Naive thymus-derived CD4-positive, alpha-beta T cell (primary cell): ENCODE data around the gene NFATC3. TPM values are rescaled to one million over a fixed set of nuclear protein-coding genes. Genes with fewer than 3 reads are reported as not detected.
A peak's percentile ranks its signal among the peaks of the same experiment; 100 is the strongest.

Experiments
- ATAC-seq: fragments of 150-1000 bp; cut with Tn5 transposase; 2 replicates; pipeline ENCODE4 v1.10.0; 2021; ENCODE audit warnings: mild to moderate bottlenecking, moderate library complexity
- CTCF ChIA-PET: fragments of 350-600 bp; sonication (Branson Sonifier 250); formaldehyde crosslinking; loops from one replicate; lab custom pipeline; 2021; ENCODE audit warnings: antibody characterized with exemption; lab: Charles Lee
- POLR2A ChIA-PET: fragments of 350-600 bp; sonication (Branson Sonifier 250); formaldehyde crosslinking; loops from one replicate; lab custom pipeline; 2021; ENCODE audit warnings: antibody characterized with exemption, inconsistent platforms; lab: Charles Lee
- DNase-seq, 9 donors: peaks; one replicate each; pipeline versions ENCODE4 v3.0.0 to v3.0.0-alpha.2; 2020 to 2022; ENCODE audit warnings: mixed read lengths in 1 of 9
- H3K27ac ChIP-seq: one replicate; pipeline ENCODE4 v1.7.0; 2013; ENCODE audit warnings: mild to moderate bottlenecking, low read depth, low read length, moderate library complexity
- H3K27me3 ChIP-seq, 2 donors: one replicate each; pipeline ENCODE4 v1.7.0; 2013; ENCODE audit warnings: low read length in 2 of 2, mild to moderate bottlenecking in 2 of 2, moderate library complexity in 2 of 2; ENCODE audit not compliant: control insufficient read depth in 2 of 2, insufficient read depth in 2 of 2
- H3K36me3 ChIP-seq, 3 experiments: 1 replicate in 2 of 3; 2 replicates in 1 of 3; pipeline ENCODE4 v1.7.0; 2013; ENCODE audit warnings: low read length in 3 of 3, mild to moderate bottlenecking in 3 of 3, moderate library complexity in 1 of 3; ENCODE audit not compliant: insufficient read depth in 3 of 3, control insufficient read depth in 2 of 3
- H3K4me1 ChIP-seq, 2 donors: one replicate each; pipeline ENCODE4 v1.7.0; 2013; ENCODE audit warnings: low read length in 2 of 2, mild to moderate bottlenecking in 2 of 2, moderate library complexity in 1 of 2; ENCODE audit not compliant: control insufficient read depth in 2 of 2, insufficient read depth in 2 of 2
- H3K4me3 ChIP-seq: 2 replicates; pipeline ENCODE4 v1.7.0; 2013; ENCODE audit warnings: mild to moderate bottlenecking, low read length
- H3K9me3 ChIP-seq, 3 experiments: 1 replicate in 2 of 3; 2 replicates in 1 of 3; pipeline ENCODE4 v1.7.0; 2013; ENCODE audit warnings: low read length in 3 of 3; ENCODE audit not compliant: control insufficient read depth in 2 of 3
- H3K27ac Mint-ChIP-seq, 9 donors: one replicate each; pipeline ENCODE4 v1.8.0; 2020 to 2022; ENCODE audit warnings: mixed read lengths in 9 of 9, mild to moderate bottlenecking in 8 of 9, moderate library complexity in 5 of 9, inconsistent platforms in 2 of 9
- H3K27me3 Mint-ChIP-seq, 5 donors: one replicate each; pipeline ENCODE4 v1.8.0; 2021 to 2022; ENCODE audit warnings: mixed read lengths in 5 of 5, mild to moderate bottlenecking in 1 of 5
- H3K36me3 Mint-ChIP-seq, 5 donors: one replicate each; pipeline ENCODE4 v1.8.0; 2020 to 2022; ENCODE audit warnings: mixed read lengths in 5 of 5, mild to moderate bottlenecking in 3 of 5, inconsistent platforms in 1 of 5
- H3K4me1 Mint-ChIP-seq, 7 donors: one replicate each; pipeline ENCODE4 v1.8.0; 2020 to 2022; ENCODE audit warnings: mixed read lengths in 7 of 7, mild to moderate bottlenecking in 3 of 7, inconsistent platforms in 1 of 7
- H3K4me3 Mint-ChIP-seq, 10 donors: one replicate each; pipeline ENCODE4 v1.8.0; 2020 to 2022; ENCODE audit warnings: mild to moderate bottlenecking in 10 of 10, mixed read lengths in 10 of 10, moderate library complexity in 6 of 10, inconsistent platforms in 2 of 10
- H3K9me3 Mint-ChIP-seq, 11 donors: one replicate each; pipeline ENCODE4 v1.8.0; 2020 to 2022; ENCODE audit warnings: mixed read lengths in 11 of 11, mild to moderate bottlenecking in 4 of 11, inconsistent platforms in 1 of 11, moderate library complexity in 1 of 11
- intact Hi-C, 2 donors: fragments of 100-400 bp; cut with micrococcal nuclease; formaldehyde crosslinking; loops; one replicate each; pipeline ENCODE4 v1.15.1; 2023
- polyA plus RNA-seq, 2 donors: library from polyadenylated mRNA; unstranded; fragments of 300-500 nt; fragmentation: Illumina TruSeq; gene quantifications; one replicate each; pipeline ENCODE4 v1.2.3, GENCODE V29; 2021
- total RNA-seq, 6 experiments: library from RNA in 5 of 6; stranded (reverse) in 5 of 6; gene quantifications; 1 replicate in 5 of 6; 2 replicates in 1 of 6; pipeline ENCODE4 v1.2.3 and lab custom pipeline; 2021 to 2026

The NFATC3 gene
- total and polyA plus RNA-seq, 7 experiments from 2014 or later: 75.8 to 151 (median 121) TPM

DNA sequence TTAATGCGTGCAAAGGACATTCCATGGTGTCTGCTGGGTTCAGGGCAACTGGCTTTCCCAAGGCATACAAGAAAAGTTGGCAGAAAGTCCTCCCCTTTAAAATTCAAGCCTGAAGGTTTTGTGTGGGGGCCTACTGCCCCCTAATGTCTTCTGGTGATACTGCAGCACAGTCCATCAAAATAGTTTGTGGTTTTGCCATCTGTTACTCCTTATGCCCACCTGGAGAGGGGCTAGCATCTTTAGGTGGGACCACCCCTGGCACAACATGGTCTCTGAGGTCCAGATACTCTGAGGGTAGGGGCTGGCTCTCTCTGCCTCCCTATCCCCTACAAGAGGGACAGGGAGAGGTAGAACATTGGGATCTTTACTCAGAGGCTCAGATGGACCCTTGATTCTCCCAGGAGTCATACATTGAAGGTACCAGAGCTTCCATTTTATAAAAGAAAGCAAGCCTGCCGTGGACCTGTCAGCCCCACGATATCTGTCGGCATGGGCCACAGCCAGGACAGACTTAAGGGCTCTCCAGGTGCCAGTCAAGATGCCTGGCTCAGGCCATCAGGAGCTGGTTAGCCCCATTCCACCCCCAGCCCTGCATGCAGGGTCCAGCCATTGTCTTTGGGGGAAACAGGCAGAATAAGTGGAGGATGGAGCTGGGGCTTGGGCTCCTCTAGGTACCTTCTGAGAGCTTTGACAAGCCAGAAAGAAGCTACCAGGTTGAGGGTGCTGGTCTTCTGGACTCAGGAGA, 144.4 kb downstream of the NFATC3 start:
- Mint-ChIP-seq H3K9me3 (no peaks in the 10 kb centered on the region), H3K27ac (peak overlapping the region; percentile 63 to 90 (median 77)), H3K4me1 (peaks cover 18 to 53% (median 47%) of the 10 kb centered on the region in 7 donors), H3K4me3 (peak overlapping the region in 1 of 10 donors; percentile 29), H3K27me3 (no peaks in the 10 kb centered on the region), H3K36me3 (peaks cover 0 to 12% (median 4%) of the 10 kb centered on the region in 5 donors)
- Histone ChIP-seq H3K9me3 (no peaks in the 10 kb centered on the region), H3K36me3 (peaks cover 0 to 20% (median 0%) of the 10 kb centered on the region in 3 experiments), H3K27me3 (no peaks in the 10 kb centered on the region), H3K27ac (no peak overlapping the region), H3K4me1 (peaks cover 0 to 21% of the 10 kb centered on the region in 2 donors), H3K4me3 (no peak overlapping the region)
- ChIA-PET POLR2A (interaction anchor here (0.6 to 1.1 kb wide), 4 partner anchors 13 to 399 kb away, joined by 3 to 6 read pairs (median 4); no protein-coding TSS in a partner anchor), CTCF (interaction anchor here (0.8 to 3.2 kb wide), 6 partner anchors 12 to 343 kb away, joined by 3 to 30 read pairs (median 4); no protein-coding TSS in a partner anchor)
- intact Hi-C loops: loop anchor here (1.0 to 10.0 kb wide), 12 partner anchors 18 to 565 kb away; partner anchors contain the start of genes ACD (in 1 of the 2), C16orf86 (in 1 of the 2), ENKD1 (in 1 of the 2) and NFATC3 (in 1 of the 2)
- peak in 6 of 9 donors; percentile 44 to 64 (median 58) for DNase-seq
- ATAC-seq: peak; percentile 61

- Histone ChIP-seq H3K27ac (no peak overlapping the region), H3K9me3 (no peaks in the 10 kb centered on the region), H3K4me3 (no peak overlapping the region), H3K27me3 (no peaks in the 10 kb centered on the region), H3K36me3 (peaks cover 0 to 20% (median 0%) of the 10 kb centered on the region in 3 experiments), H3K4me1 (peaks cover 0 to 21% of the 10 kb centered on the region in 2 donors)
- ChIA-PET POLR2A (interaction anchor here (1.1 kb wide), 3 partner anchors 12 to 400 kb away, joined by 3 to 4 read pairs (median 3); no protein-coding TSS in a partner anchor), CTCF (interaction anchor here (0.8 to 3.2 kb wide), 6 partner anchors 11 to 343 kb away, joined by 3 to 30 read pairs (median 4); no protein-coding TSS in a partner anchor)
- no peaks in the 10 kb centered on the region for H3K27me3 Mint-ChIP-seq
- no peaks in the 10 kb centered on the region for H3K9me3 Mint-ChIP-seq
- H3K4me3 Mint-ChIP-seq: no peak overlapping the region
- H3K27ac Mint-ChIP-seq: peak overlapping the region in 1 of 9 donors; percentile 48
- peaks cover 0 to 11% (median 4%) of the 10 kb centered on the region in 5 donors for H3K36me3 Mint-ChIP-seq
- ATAC-seq (no peak), DNase-seq (no peak)
- H3K4me1 Mint-ChIP-seq: peaks cover 19 to 55% (median 48%) of the 10 kb centered on the region in 7 donors
- intact Hi-C loops: loop anchor here in 1 of 2 donors (10.0 kb wide), 1 partner anchor 565 kb away; the partner anchor contains the start of genes ACD, C16orf86, ENKD1 and PARD6A
Observed at GRCh38 chr16:68230176-68230571, 145.0 kb downstream of the NFATC3 start.

GRCh38 chr16:68230956-68231355, 145.8 kb downstream of the NFATC3 start:
- Histone ChIP-seq H3K9me3 (no peaks in the 10 kb centered on the region), H3K4me3 (no peak overlapping the region), H3K27ac (no peak overlapping the region), H3K27me3 (no peaks in the 10 kb centered on the region), H3K36me3 (peaks cover 0 to 20% (median 0%) of the 10 kb centered on the region in 3 experiments), H3K4me1 (peaks cover 0 to 21% of the 10 kb centered on the region in 2 donors)
- ChIA-PET POLR2A (interaction anchor here (1.0 kb wide), 1 partner anchor 232 kb away, joined by 3 read pairs; the partner anchor contains the start of gene DPEP2), CTCF (interaction anchor here (0.7 to 1.4 kb wide), 2 partner anchors 52 to 166 kb away, joined by 3 to 4 read pairs; no protein-coding TSS in a partner anchor)
- H3K9me3 Mint-ChIP-seq: no peaks in the 10 kb centered on the region
- H3K27me3 Mint-ChIP-seq: no peaks in the 10 kb centered on the region
- intact Hi-C loops: loop anchor here in 1 of 2 donors (10.0 kb wide), 1 partner anchor 566 kb away; the partner anchor contains the start of genes ACD, C16orf86, ENKD1 and PARD6A
- peaks cover 0 to 8% (median 4%) of the 10 kb centered on the region in 5 donors for H3K36me3 Mint-ChIP-seq
- no peak overlapping the region for H3K4me3 Mint-ChIP-seq
- H3K27ac Mint-ChIP-seq: peak overlapping the region in 3 of 9 donors; percentile 36 to 60 (median 48)
- no peak for ATAC-seq
- peaks cover 13 to 47% (median 41%) of the 10 kb centered on the region in 7 donors for H3K4me1 Mint-ChIP-seq
- no peak for DNase-seq

DNA sequence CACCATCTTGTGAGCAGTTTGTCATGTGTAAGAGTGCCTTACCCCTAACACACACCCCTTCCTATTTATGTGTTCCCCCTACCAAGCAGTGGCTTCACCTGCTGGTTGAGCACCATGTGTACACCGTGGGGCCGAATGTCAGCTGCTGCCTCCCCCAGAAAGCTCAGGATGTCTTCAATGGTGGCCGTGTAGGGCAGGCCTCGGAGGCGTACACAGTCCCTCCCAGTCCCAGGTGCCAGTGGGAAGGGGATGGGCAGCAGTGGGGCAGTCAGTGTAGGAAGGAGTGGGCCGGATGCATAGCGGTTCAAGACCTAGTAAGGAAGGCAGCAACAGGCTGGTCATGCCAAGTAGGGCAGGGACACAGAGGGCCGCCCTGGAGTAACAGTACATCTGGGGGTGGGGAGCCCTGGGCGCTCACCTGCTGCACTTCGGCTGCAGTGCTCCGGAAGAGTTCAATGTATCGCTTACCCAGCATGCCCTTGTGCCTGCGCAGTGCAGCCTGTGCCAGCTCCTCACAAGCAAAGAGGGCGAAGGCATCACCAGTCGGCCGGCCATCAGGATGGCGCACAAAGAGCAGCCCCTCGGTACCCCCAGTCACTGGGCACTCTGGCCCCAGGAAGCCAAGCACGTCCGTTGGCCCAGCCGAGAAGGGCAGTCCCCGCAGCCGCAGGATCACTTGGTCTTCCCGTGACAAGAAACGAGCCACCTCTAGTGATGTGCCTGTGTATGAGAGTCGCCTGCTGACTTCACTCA, 146.4 kb downstream of the NFATC3 start:
- Histone ChIP-seq H3K4me1 (peaks cover 0 to 25% of the 10 kb centered on the region in 2 donors), H3K4me3 (no peak overlapping the region), H3K27me3 (no peaks in the 10 kb centered on the region), H3K36me3 (peaks cover 0 to 20% (median 0%) of the 10 kb centered on the region in 3 experiments), H3K27ac (no peak overlapping the region), H3K9me3 (no peaks in the 10 kb centered on the region)
- no peak overlapping the region for H3K4me3 Mint-ChIP-seq
- peaks cover 0 to 2% (median 0%) of the 10 kb centered on the region in 11 donors for H3K9me3 Mint-ChIP-seq
- peaks cover 15 to 47% (median 42%) of the 10 kb centered on the region in 7 donors for H3K4me1 Mint-ChIP-seq
- peaks cover 0 to 8% (median 4%) of the 10 kb centered on the region in 5 donors for H3K36me3 Mint-ChIP-seq
- intact Hi-C loops: loop anchor here in 1 of 2 donors (10.0 kb wide), 1 partner anchor 567 kb away; the partner anchor contains the start of genes ACD, C16orf86, ENKD1 and PARD6A
- ChIA-PET POLR2A (interaction anchor here (1.0 kb wide), 1 partner anchor 233 kb away, joined by 3 read pairs; the partner anchor contains the start of gene DPEP2), CTCF (interaction anchor here (0.6 kb wide), 1 partner anchor 179 kb away, joined by 3 read pairs; no protein-coding TSS in a partner anchor)
- peaks cover 0 to 4% (median 0%) of the 10 kb centered on the region in 5 donors for H3K27me3 Mint-ChIP-seq
- peak overlapping the region in 1 of 9 donors; percentile 43 for H3K27ac Mint-ChIP-seq
- DNase-seq (no peak), ATAC-seq (no peak)

GRCh38 chr16:68232335-68232734, 147.2 kb downstream of the NFATC3 start:
- POLR2A ChIA-PET: interaction anchor here (0.7 kb wide), 1 partner anchor 138 kb away, joined by 3 read pairs; no protein-coding TSS in a partner anchor
- Histone ChIP-seq H3K4me3 (no peak overlapping the region), H3K9me3 (no peaks in the 10 kb centered on the region), H3K36me3 (peaks cover 0 to 20% (median 0%) of the 10 kb centered on the region in 3 experiments), H3K4me1 (peaks cover 0 to 25% of the 10 kb centered on the region in 2 donors), H3K27ac (no peak overlapping the region), H3K27me3 (no peaks in the 10 kb centered on the region)
- CTCF ChIA-PET: interaction anchor here (0.6 kb wide), 2 partner anchors 143 to 180 kb away, joined by 3 read pairs; no protein-coding TSS in a partner anchor
- peaks cover 0 to 9% (median 0%) of the 10 kb centered on the region in 5 donors for H3K27me3 Mint-ChIP-seq
- peaks cover 0 to 6% (median 4%) of the 10 kb centered on the region in 5 donors for H3K36me3 Mint-ChIP-seq
- H3K27ac Mint-ChIP-seq: peak overlapping the region in 5 of 9 donors; percentile 4 to 78 (median 51)
- no peak overlapping the region for H3K4me3 Mint-ChIP-seq
- H3K4me1 Mint-ChIP-seq: peaks cover 16 to 46% (median 40%) of the 10 kb centered on the region in 7 donors
- H3K9me3 Mint-ChIP-seq: peaks cover 0 to 2% (median 0%) of the 10 kb centered on the region in 11 donors
- DNase-seq: no peak
- ATAC-seq: no peak
- intact Hi-C loops: loop anchor here in 1 of 2 donors (10.0 kb wide), 1 partner anchor 568 kb away; the partner anchor contains the start of genes ACD, C16orf86, ENKD1 and PARD6A
